Kidney glomerular epithelial cell (primary cell): Measurements from ENCODE around the gene CTRB2.

Experiments used
- DNase-seq: peaks from one replicate; lab custom pipeline; 2025; lab: John Stamatoyannopoulos, UW

Gene CTRB2

GRCh38 chr16:75206749-75207451 is at the start of gene CTRB2:
Gene CTRB2, minus strand, starts transcription at chr16:75207161. Its CDS starts 20 bp downstream, at chr16:75207141.
- no peak for DNase-seq

- DNase-seq, result no peak
Observed at GRCh38 chr16:75256059-75256571, 49.2 kb upstream of the CTRB2 start.

- peak; percentile 62 for DNase-seq
Observed at GRCh38 chr16:75254359-75254837, 47.4 kb upstream of the CTRB2 start.

GRCh38 chr16:75252946-75253911 is 46.3 kb upstream of the CTRB2 start:
- DNase-seq, result peak; percentile 45

GRCh38 chr16:75252049-75252864 is 45.3 kb upstream of the CTRB2 start:
- no peak for DNase-seq

GRCh38 chr16:75251280-75252048 is 44.5 kb upstream of the CTRB2 start, which contains the start of gene BCAR1:
Gene BCAR1, minus strand, starts transcription at chr16:75251624. Its CDS starts 142 bp downstream, at chr16:75251482.
- peak; percentile 81 for DNase-seq

- peak; percentile 42 for DNase-seq
Observed at GRCh38 chr16:75250809-75251279, 43.9 kb upstream of the CTRB2 start.

GRCh38 chr16:75250089-75250808 is 43.3 kb upstream of the CTRB2 start:
- peak; percentile 7 for DNase-seq

- no peak for DNase-seq
Observed at GRCh38 chr16:75249441-75249840, 42.5 kb upstream of the CTRB2 start.

- no peak for DNase-seq
Observed at GRCh38 chr16:75248536-75249380, 41.8 kb upstream of the CTRB2 start.

GRCh38 chr16:75248142-75248535 is 41.2 kb upstream of the CTRB2 start:
- DNase-seq, result no peak

- no peak for DNase-seq
Observed at GRCh38 chr16:75247249-75247648, 40.3 kb upstream of the CTRB2 start.

GRCh38 chr16:75246504-75247205 is 39.7 kb upstream of the CTRB2 start:
- no peak for DNase-seq

- peak; percentile 97 for DNase-seq
Observed at GRCh38 chr16:75244844-75245758, 38.1 kb upstream of the CTRB2 start.

- no peak for DNase-seq
Observed at GRCh38 chr16:75244225-75244809, 37.4 kb upstream of the CTRB2 start.

GRCh38 chr16:75243667-75244224 is 36.8 kb upstream of the CTRB2 start:
- no peak for DNase-seq
